ENCODE measurements around the gene C6orf89. TPM values are rescaled to one million over a fixed set of nuclear protein-coding genes. Genes with fewer than 3 reads are reported as not detected.

The C6orf89 gene
- total and polyA plus RNA-seq, 2 of the 13 experiments (the other 11 are each of a cell fraction or from before 2014, with no cell fraction given), result 22.1 to 32.2 TPM

DNA sequence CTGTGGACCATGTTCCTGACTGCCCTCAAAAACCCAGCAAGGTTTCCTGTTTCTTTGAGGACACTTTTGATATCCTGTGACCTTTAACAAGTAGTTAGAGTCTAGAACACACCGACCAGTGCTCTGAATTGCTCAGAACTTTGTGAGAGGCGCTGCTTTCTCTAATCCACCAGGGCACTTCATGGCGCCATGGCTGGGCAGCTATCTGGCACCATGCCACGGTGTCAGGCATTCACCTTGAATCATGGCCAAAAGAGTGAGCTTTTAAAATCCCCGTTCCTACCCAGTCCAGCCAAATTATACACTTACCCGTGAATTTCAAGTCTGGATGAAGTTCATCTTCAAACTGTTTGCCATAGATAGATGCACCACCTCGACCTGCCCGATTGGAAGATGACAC is 29.5 kb upstream of the C6orf89 start:
- H3K4me1 ChIP-seq (ENCODE audit: insufficient read depth, low read length), result peaks cover 36% of the 10 kb centered on the region
- H3K27ac ChIP-seq (ENCODE audit: extremely low read length, insufficient read depth, low read length), result no peak overlapping the region
- ChIA-PET CTCF (ENCODE audit: low intra/inter-chr PET ratio, low total read pairs) (no interaction called here), POLR2A (no interaction called here)
- intact Hi-C loops (cut with micrococcal nuclease; ENCODE audit: unreplicated experiment), result loop anchor here (10.0 kb wide), 1 partner anchor 231 kb away; no protein-coding TSS in a partner anchor
- H3K36me3 ChIP-seq (replicated peaks in 1 of 2; ENCODE audit: control insufficient read depth in 1 of 2, insufficient read depth in 2 of 2, low read length in 2 of 2), result peaks cover 19 to 70% of the 10 kb centered on the region in 2 experiments
- DNase-seq (ENCODE audit: low spot score), result no peak
- no peaks in the 10 kb centered on the region for H3K27me3 ChIP-seq (ENCODE audit: control insufficient read depth in 1 of 2, insufficient read depth in 2 of 2, low read length in 2 of 2)
- peaks cover 21% of the 10 kb centered on the region for H3K79me2 ChIP-seq (ENCODE audit: insufficient read depth, low read length)
- no peaks in the 10 kb centered on the region for H4K20me1 ChIP-seq (ENCODE audit: insufficient read depth, low read length)
- H3K9ac ChIP-seq (ENCODE audit: insufficient read depth, low read depth, low read length), result no peak overlapping the region
- TF ChIP-seq NFATC3 (CRISPR knock-in tag; IDR thresholded peaks at IDR 0.05) (no peak), PHF5A (CRISPR knock-in tag; IDR thresholded peaks at IDR 0.05; ENCODE audit: low read depth, unreplicated experiment) (no peak)
- TF ChIP-seq, protein P1, sequence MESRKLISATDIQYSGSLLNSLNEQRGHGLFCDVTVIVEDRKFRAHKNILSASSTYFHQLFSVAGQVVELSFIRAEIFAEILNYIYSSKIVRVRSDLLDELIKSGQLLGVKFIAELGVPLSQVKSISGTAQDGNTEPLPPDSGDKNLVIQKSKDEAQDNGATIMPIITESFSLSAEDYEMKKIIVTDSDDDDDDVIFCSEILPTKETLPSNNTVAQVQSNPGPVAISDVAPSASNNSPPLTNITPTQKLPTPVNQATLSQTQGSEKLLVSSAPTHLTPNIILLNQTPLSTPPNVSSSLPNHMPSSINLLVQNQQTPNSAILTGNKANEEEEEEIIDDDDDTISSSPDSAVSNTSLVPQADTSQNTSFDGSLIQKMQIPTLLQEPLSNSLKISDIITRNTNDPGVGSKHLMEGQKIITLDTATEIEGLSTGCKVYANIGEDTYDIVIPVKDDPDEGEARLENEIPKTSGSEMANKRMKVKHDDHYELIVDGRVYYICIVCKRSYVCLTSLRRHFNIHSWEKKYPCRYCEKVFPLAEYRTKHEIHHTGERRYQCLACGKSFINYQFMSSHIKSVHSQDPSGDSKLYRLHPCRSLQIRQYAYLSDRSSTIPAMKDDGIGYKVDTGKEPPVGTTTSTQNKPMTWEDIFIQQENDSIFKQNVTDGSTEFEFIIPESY (CRISPR knock-in tag; IDR thresholded peaks at IDR 0.05), result peak; percentile 29; the same call in 1 of the 2 replicates
- no TSS peak for BruUV-seq (replicated peaks)
- no peak overlapping the region for H2AFZ ChIP-seq (ENCODE audit: low read length)
- over 99% methylated on average over 8 of the region's 8 CpGs for WGBS (ENCODE audit: low lambda C conversion rate)
- no peaks in the 10 kb centered on the region for H3K9me3 ChIP-seq (ENCODE audit: low read length)
- in situ Hi-C loops (cut with HindIII; ENCODE audit: extremely low pct_ligation_motif_present, low pct_unique_long_range_greater_than_20kb), result no loop called here
- no peak overlapping the region for H3K4me2 ChIP-seq (ENCODE audit: low read depth, low read length)
- H3K4me3 ChIP-seq (replicated peaks in 1 of 3; ENCODE audit: insufficient read depth in 1 of 3, low read depth in 2 of 3, low read length in 3 of 3), result no peak overlapping the region
- no peak for ATAC-seq
- no peak for FAIRE-seq

DNA sequence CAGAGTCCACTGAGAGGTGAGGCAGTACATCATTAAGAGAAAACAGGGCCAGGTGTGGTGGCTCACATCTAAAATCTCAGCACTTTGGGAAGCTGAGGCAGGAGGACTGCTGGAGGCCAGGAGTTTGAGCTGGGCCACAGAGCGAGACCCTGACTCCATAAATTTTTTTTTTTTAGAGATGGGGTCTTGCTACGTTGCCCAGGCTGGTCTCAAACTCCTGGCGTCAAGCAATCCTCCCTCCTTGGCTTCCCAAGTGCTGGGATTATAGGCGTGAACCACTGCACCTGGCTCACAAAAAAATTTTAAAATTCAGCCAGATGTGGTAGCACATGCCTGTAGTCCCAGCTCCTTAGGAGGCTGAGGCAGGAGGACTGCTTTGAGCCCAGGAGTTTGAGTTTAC is 28.4 kb upstream of the C6orf89 start:
- H2AFZ ChIP-seq (ENCODE audit: low read length), result no peak overlapping the region
- intact Hi-C loops (cut with micrococcal nuclease; ENCODE audit: unreplicated experiment), result loop anchor here (10.0 kb wide), 1 partner anchor 233 kb away; no protein-coding TSS in a partner anchor
- H3K9me3 ChIP-seq (ENCODE audit: low read length), result no peaks in the 10 kb centered on the region
- ChIA-PET POLR2A (no interaction called here), CTCF (ENCODE audit: low intra/inter-chr PET ratio, low total read pairs) (no interaction called here)
- H3K27me3 ChIP-seq (ENCODE audit: control insufficient read depth in 1 of 2, insufficient read depth in 2 of 2, low read length in 2 of 2), result no peaks in the 10 kb centered on the region
- H3K36me3 ChIP-seq (replicated peaks in 1 of 2; ENCODE audit: control insufficient read depth in 1 of 2, insufficient read depth in 2 of 2, low read length in 2 of 2), result peaks cover 21 to 76% of the 10 kb centered on the region in 2 experiments
- in situ Hi-C loops (cut with HindIII; ENCODE audit: extremely low pct_ligation_motif_present, low pct_unique_long_range_greater_than_20kb), result no loop called here
- FAIRE-seq (no peak), ATAC-seq (no peak), DNase-seq (ENCODE audit: low spot score) (no peak)
- peaks cover 21% of the 10 kb centered on the region for H3K79me2 ChIP-seq (ENCODE audit: insufficient read depth, low read length)
- no peak overlapping the region for H3K27ac ChIP-seq (ENCODE audit: extremely low read length, insufficient read depth, low read length)
- H3K4me1 ChIP-seq (ENCODE audit: insufficient read depth, low read length), result peaks cover 26% of the 10 kb centered on the region
- no peak overlapping the region for H3K9ac ChIP-seq (ENCODE audit: insufficient read depth, low read depth, low read length)
- TF ChIP-seq ZNF121 (CRISPR knock-in tag; IDR thresholded peaks at IDR 0.05) (peak; percentile 79), ZNF670 (CRISPR knock-in tag; IDR thresholded peaks at IDR 0.05; ENCODE audit: borderline replicate concordance) (no peak), IKZF4 (CRISPR knock-in tag; IDR thresholded peaks at IDR 0.05; ENCODE audit: borderline replicate concordance, low read depth, not compliant biosample characterization) (no peak), ZNF34 (CRISPR knock-in tag; IDR thresholded peaks at IDR 0.05; ENCODE audit: borderline replicate concordance) (no peak)
- H4K20me1 ChIP-seq (ENCODE audit: insufficient read depth, low read length), result no peaks in the 10 kb centered on the region
- BruUV-seq (replicated peaks), result no TSS peak
- no peak overlapping the region for H3K4me3 ChIP-seq (replicated peaks in 1 of 3; ENCODE audit: insufficient read depth in 1 of 3, low read depth in 2 of 3, low read length in 3 of 3)
- H3K4me2 ChIP-seq (ENCODE audit: low read depth, low read length), result no peak overlapping the region
- WGBS (ENCODE audit: low lambda C conversion rate), result 97% methylated on average over 4 of the region's 4 CpGs

All from HepG2 (cell line).